Gastrocnemius medialis (tissue), 4 donors: Measurements from ENCODE around the gene NRARP. TPM values are rescaled to one million over a fixed set of nuclear protein-coding genes. Genes with fewer than 3 reads are reported as not detected.

ENCODE experiments used
- ATAC-seq, 2 donors: fragments of 150-250 bp; one replicate each; pipeline ENCODE4 v1.9.1; 2016
- DNase-seq, 2 donors: peaks; one replicate each; pipeline ENCODE4 v3.0.0-alpha.2; 2019
- H3K27ac ChIP-seq, 4 donors: fragments of 200-600 bp; sonication (generic); 1 replicate in 1 of 4; 2 replicates in 3 of 4; pipeline ENCODE4 v1.5.1; 2016 to 2018; ENCODE audit warnings: mild to moderate bottlenecking in 2 of 4, moderate library complexity in 1 of 4
- H3K27me3 ChIP-seq, 3 donors: fragments of 200-600 bp; sonication (generic) in 2 of 3; 1 replicate in 1 of 3; 2 replicates in 2 of 3; pipeline versions ENCODE4 v1.5.1 to v1.6.0; 2016 to 2019; ENCODE audit warnings: mild to moderate bottlenecking in 1 of 3, moderate library complexity in 1 of 3
- H3K36me3 ChIP-seq, 2 donors: fragments of 200-600 bp; sonication (generic) in 1 of 2; one replicate each; pipeline ENCODE4 v1.5.1; 2017 to 2018
- H3K4me1 ChIP-seq, 2 donors: fragments of 200-600 bp; sonication (generic) in 1 of 2; one replicate each; pipeline ENCODE4 v1.5.1; 2016 to 2017; ENCODE audit warnings: mild to moderate bottlenecking in 2 of 2
- H3K4me3 ChIP-seq, 4 donors: fragments of 200-600 bp; sonication (generic) in 3 of 4; 1 replicate in 1 of 4; 2 replicates in 3 of 4; pipeline ENCODE4 v1.5.1; 2016 to 2019; ENCODE audit warnings: mild to moderate bottlenecking in 2 of 4
- H3K9me3 ChIP-seq, 3 donors: fragments of 200-600 bp; sonication (generic) in 2 of 3; 1 replicate in 1 of 3; 2 replicates in 2 of 3; pipeline ENCODE4 v1.5.1; 2016 to 2019
- CTCF ChIP-seq, 5 experiments: fragments of 450-650 bp in 3 of 5; fragments of 200-600 bp in 2 of 5; sonication (generic) in 2 of 5; IDR thresholded peaks in 4 of 5; conservative IDR thresholded peaks in 1 of 5; 1 replicate in 4 of 5; 2 replicates in 1 of 5; pipeline ENCODE4 v1.5.1; 2016 to 2019; ENCODE audit warnings: antibody characterized with exemption in 5 of 5, mild to moderate bottlenecking in 3 of 5, moderate library complexity in 3 of 5
- POLR2A ChIP-seq, 2 donors: fragments of 450-650 bp; IDR thresholded peaks; one replicate each; pipeline ENCODE4 v1.6.1; 2017; ENCODE audit warnings: antibody characterized with exemption in 2 of 2, mild to moderate bottlenecking in 2 of 2, moderate library complexity in 2 of 2
- in situ Hi-C, 4 donors: fragments of 200-750 bp; cut with MboI; loops; one replicate each; pipeline versions ENCODE4 v1.15.0 to v1.8.0; 2017; ENCODE audit warnings: low sequenced_read_pairs in 4 of 4
- intact Hi-C: fragments of 100-400 bp; cut with DNase I; formaldehyde crosslinking; loops from one replicate; pipeline ENCODE4 v1.15.1; 2023; ENCODE audit warnings: low total_unique reads
- total RNA-seq, 4 donors: library from RNA; depleted of rRNA; stranded (reverse); fragments of >200 nt; gene quantifications; one replicate each; pipeline versions ENCODE4 v1.1.0 to v1.2.3, GENCODE V29; 2016

NRARP gene
- total RNA-seq, 4 donors from 2014 or later: 1.9 to 5.4 (median 3.4) TPM

GRCh38 chr9:137278721-137279711 is 23.1 kb downstream of the NRARP start:
- no peaks in the 10 kb centered on the region for H3K9me3 ChIP-seq
- H3K27ac ChIP-seq: peak overlapping the region in 3 of 4 donors; percentile 78 to 83 (median 81)
- H3K4me1 ChIP-seq: peaks cover 17 to 21% of the 10 kb centered on the region in 2 donors
- H3K4me3 ChIP-seq: peak overlapping the region in 2 of 4 donors; percentile 36 to 51
- ATAC-seq (no peak), DNase-seq (no peak)
- no peaks in the 10 kb centered on the region for H3K36me3 ChIP-seq
- peaks cover 20 to 54% (median 21%) of the 10 kb centered on the region in 3 donors for H3K27me3 ChIP-seq
- intact Hi-C loops (no loop called here), in situ Hi-C loops (loop anchor here in 3 of 4 donors (25.0 kb wide), 1 partner anchor 133 kb away; the partner anchor contains the start of genes EXD3 (in 3 of the 3) and NOXA1 (in 3 of the 3))
- TF ChIP-seq POLR2A (IDR thresholded peaks at IDR 0.05): no peak
- TF ChIP-seq CTCF (IDR thresholded peaks at IDR 0.05 in 4 of 5, conservative IDR thresholded peaks at IDR 0.05 in 1 of 5): no peak

- TF ChIP-seq POLR2A (IDR thresholded peaks at IDR 0.05): no peak
- TF ChIP-seq CTCF (IDR thresholded peaks at IDR 0.05 in 4 of 5, conservative IDR thresholded peaks at IDR 0.05 in 1 of 5): no peak
- Histone ChIP-seq H3K27me3 (peaks cover 13 to 46% (median 20%) of the 10 kb centered on the region in 3 donors), H3K4me3 (peak overlapping the region; percentile 36 to 51 (median 49)), H3K27ac (peak overlapping the region; percentile 68 to 83 (median 80)), H3K4me1 (peaks cover 17 to 21% of the 10 kb centered on the region in 2 donors), H3K9me3 (no peaks in the 10 kb centered on the region), H3K36me3 (peaks cover 0 to 3% of the 10 kb centered on the region in 2 donors)
- no peak for ATAC-seq
- no peak for DNase-seq
- intact Hi-C loops (no loop called here), in situ Hi-C loops (loop anchor here in 3 of 4 donors (25.0 kb wide), 1 partner anchor 134 kb away; the partner anchor contains the start of genes EXD3 (in 3 of the 3) and NOXA1 (in 3 of the 3))
Observed at GRCh38 chr9:137278061-137278701, 23.9 kb downstream of the NRARP start.

- in situ Hi-C loops (loop anchor here in 3 of 4 donors (25.0 kb wide), 1 partner anchor 135 kb away; the partner anchor contains the start of genes EXD3 (in 3 of the 3) and NOXA1 (in 3 of the 3)), intact Hi-C loops (no loop called here)
- peaks cover 0 to 10% of the 10 kb centered on the region in 2 donors for H3K36me3 ChIP-seq
- peak; percentile 19 to 47 for TF ChIP-seq POLR2A (IDR thresholded peaks at IDR 0.05)
- TF ChIP-seq CTCF (IDR thresholded peaks at IDR 0.05 in 4 of 5, conservative IDR thresholded peaks at IDR 0.05 in 1 of 5): peak in 1 of 5 experiments; percentile 9
- ATAC-seq (peak; percentile 61 to 62), DNase-seq (peak; percentile 52 to 57)
- peak within 1 kb of the TSS; percentile 68 to 83 (median 80) for H3K27ac ChIP-seq
- H3K4me1 ChIP-seq: peaks cover 17 to 21% of the 10 kb centered on the region in 2 donors
- H3K27me3 ChIP-seq: peaks cover 13 to 46% (median 20%) of the 10 kb centered on the region in 3 donors
- H3K9me3 ChIP-seq: no peaks in the 10 kb centered on the region
- H3K4me3 ChIP-seq: peak within 1 kb of the TSS; percentile 36 to 51 (median 49)
Observed at GRCh38 chr9:137277329-137278041, 24.6 kb downstream of the NRARP start, which contains the start of gene TOR4A. TSS of gene TOR4A (plus strand) at chr9:137277726. CDS start at chr9:137278690, 964 bp downstream.
